HepG2 (cell line): ENCODE results near the gene ATP1A1. TPM values are rescaled to one million over a fixed set of nuclear protein-coding genes. Genes with fewer than 3 reads are reported as not detected.

ENCODE experiments used
- CHCHD3 ChIP-seq: sonication (generic); formaldehyde crosslinking; IDR thresholded peaks from 2 replicates; pipeline ENCODE4 v1.8.0; 2022; ENCODE audit warnings: mild to moderate bottlenecking, missing genetic modification reagents, moderate library complexity
- IRX3 ChIP-seq: sonication (generic); formaldehyde crosslinking; IDR thresholded peaks from 2 replicates; pipeline ENCODE4 v1.8.1; 2023; ENCODE audit warnings: mild to moderate bottlenecking, low read depth, missing genetic modification reagents, borderline replicate concordance
- KAT8 ChIP-seq: IDR thresholded peaks from 2 replicates; pipeline ENCODE4 v1.6.1; 2016; ENCODE audit warnings: missing genetic modification reagents, missing compliant biosample characterization
- KLF15 ChIP-seq: sonication (generic); formaldehyde crosslinking; IDR thresholded peaks from 2 replicates; pipeline ENCODE4 v1.8.1; 2023; ENCODE audit warnings: borderline replicate concordance, mild to moderate bottlenecking, inconsistent platforms, missing genetic modification reagents, mixed read lengths
- KLF6 ChIP-seq: IDR thresholded peaks from 2 replicates; pipeline ENCODE4 v1.8.0; 2016; ENCODE audit warnings: missing biosample characterization, missing genetic modification reagents
- MLXIP ChIP-seq: sonication (generic); formaldehyde crosslinking; IDR thresholded peaks from 2 replicates; pipeline ENCODE4 v1.9.0; 2021; ENCODE audit warnings: missing genetic modification reagents, borderline replicate concordance
- MYC ChIP-seq: sonication (generic); formaldehyde crosslinking; IDR thresholded peaks from 2 replicates; pipeline ENCODE4 v1.9.0; 2021; ENCODE audit warnings: missing genetic modification reagents, borderline replicate concordance
- NKX3-1 ChIP-seq: sonication (generic); formaldehyde crosslinking; IDR thresholded peaks from 2 replicates; pipeline ENCODE4 v1.5.0; 2020; ENCODE audit warnings: missing genetic modification reagents
- POGK ChIP-seq: sonication (generic); formaldehyde crosslinking; conservative IDR thresholded peaks from 2 replicates; pipeline ENCODE4 v1.8.0; 2022; ENCODE audit warnings: mild to moderate bottlenecking, moderate library complexity, missing genetic modification reagents
- POLR2AphosphoS5 ChIP-seq: IDR thresholded peaks from 2 replicates; pipeline ENCODE4 v1.6.1; 2012; ENCODE audit warnings: low read depth, low read length
- RBFOX2 ChIP-seq: fragments of 200-400 bp; formaldehyde crosslinking; IDR thresholded peaks from 2 replicates; pipeline ENCODE4 v1.6.1; 2017; ENCODE audit warnings: low read depth, mild to moderate bottlenecking, low read length
- RXRB ChIP-seq: IDR thresholded peaks from 2 replicates; pipeline ENCODE4 v1.6.1; 2016; ENCODE audit warnings: borderline replicate concordance, missing genetic modification reagents, missing compliant biosample characterization
- SAP130 ChIP-seq: IDR thresholded peaks from 2 replicates; pipeline ENCODE4 v1.6.1; 2016; ENCODE audit warnings: low read depth
- ZBTB21 ChIP-seq: sonication (generic); formaldehyde crosslinking; IDR thresholded peaks from 2 replicates; pipeline ENCODE4 v1.4.0; 2020; ENCODE audit warnings: missing genetic modification reagents
- ZBTB8A ChIP-seq: sonication (generic); formaldehyde crosslinking; IDR thresholded peaks from 2 replicates; pipeline ENCODE4 v1.4.0; 2020; ENCODE audit warnings: mild to moderate bottlenecking, low read depth, missing genetic modification reagents, borderline replicate concordance
- ZHX1 ChIP-seq: sonication (generic); formaldehyde crosslinking; IDR thresholded peaks from 2 replicates; pipeline ENCODE4 v1.8.1; 2022; ENCODE audit warnings: low read depth, mild to moderate bottlenecking, missing genetic modification reagents
- ZIK1 ChIP-seq: sonication (generic); formaldehyde crosslinking; IDR thresholded peaks from 2 replicates; pipeline ENCODE4 v1.5.0; 2020; ENCODE audit warnings: mild to moderate bottlenecking, low read depth, missing genetic modification reagents, borderline replicate concordance
- ZNF232 ChIP-seq: sonication (generic); formaldehyde crosslinking; IDR thresholded peaks from 2 replicates; pipeline ENCODE4 v1.4.0; 2020; ENCODE audit warnings: missing genetic modification reagents, borderline replicate concordance
- ZXDC ChIP-seq: sonication (generic); formaldehyde crosslinking; IDR thresholded peaks from 2 replicates; pipeline ENCODE4 v1.5.0; 2020; ENCODE audit warnings: mild to moderate bottlenecking, missing genetic modification reagents
- polyA plus RNA-seq, 8 experiments: library from polyadenylated mRNA; depleted of rRNA in 3 of 8; stranded (reverse) in 7 of 8; unstranded in 1 of 8; fragments of >200 nt; fragmentation: Illumina TruSeq in 4 of 8; extraction: Trizol in 4 of 8; gene quantifications; 2 replicates each; pipeline versions ENCODE4 v1.2.1 to v1.2.3, GENCODE V29; 2011 to 2016; ENCODE audit warnings: low read depth in 4 of 8, missing spikeins in 1 of 8, mixed read lengths in 1 of 8; ENCODE audit not compliant: insufficient read depth in 1 of 8
- total RNA-seq, 5 experiments: library from RNA; depleted of rRNA; stranded (reverse); fragments of >200 nt; fragmentation: Illumina TruSeq; extraction: Trizol; gene quantifications; 2 replicates each; pipeline ENCODE4 v1.2.3, GENCODE V29; 2016; ENCODE audit warnings: low read depth in 1 of 5

Gene ATP1A1
- total and polyA plus RNA-seq, 2 of the 13 experiments (the other 11 are each of a cell fraction or from before 2014, with no cell fraction given): 280 to 705 TPM

- TF ChIP-seq ZBTB21 (CRISPR knock-in tag): no peak
- TF ChIP-seq RXRB (CRISPR knock-in tag): peak; percentile 65; the same call in 1 of the 2 replicates
- TF ChIP-seq RBFOX2: peak; percentile 95
- TF ChIP-seq ZXDC (CRISPR knock-in tag): no peak; the same call in 1 of the 2 replicates
- no peak for TF ChIP-seq KLF15 (CRISPR knock-in tag)
- 0 out of 2 replicates have a peak, but pooled peaks have one; percentile 32 for TF ChIP-seq IRX3 (CRISPR knock-in tag)
- peak; percentile 96 for TF ChIP-seq KAT8 (CRISPR knock-in tag)
- no peak for TF ChIP-seq CHCHD3 (CRISPR knock-in tag)
- peak; percentile 90 for TF ChIP-seq POGK (CRISPR knock-in tag)
- no peak for TF ChIP-seq ZBTB8A (CRISPR knock-in tag)
- peak; percentile 69; the same call in 1 of the 2 replicates for TF ChIP-seq KLF6
- TF ChIP-seq MYC (CRISPR knock-in tag): peak; percentile 92
- 0 out of 2 replicates have a peak, but pooled peaks have one; percentile 49 for TF ChIP-seq ZHX1 (CRISPR knock-in tag)
- no peak for TF ChIP-seq MLXIP (CRISPR knock-in tag)
- TF ChIP-seq POLR2AphosphoS5: peak; percentile 85
- peak; percentile 73; the same call in 1 of the 2 replicates for TF ChIP-seq ZNF232 (CRISPR knock-in tag)
- no peak; the same call in 1 of the 2 replicates for TF ChIP-seq ZIK1 (CRISPR knock-in tag)
- peak; percentile 94 for TF ChIP-seq SAP130 (CRISPR knock-in tag)
- 0 out of 2 replicates have a peak, but pooled peaks have one; percentile 74 for TF ChIP-seq NKX3-1 (CRISPR knock-in tag)
Measured at GRCh38 chr1:116418091-116418830, 45.2 kb downstream of the ATP1A1 start (continued).
